Measurements from ENCODE around the gene FAF1. TPM values are rescaled to one million over a fixed set of nuclear protein-coding genes. Genes with fewer than 3 reads are reported as not detected.

Gene FAF1
- total and polyA plus RNA-seq, 2 of the 8 experiments (the other 6 are each of a cell fraction or from before 2014, with no cell fraction given), result 10.8 to 65.9 TPM

- Histone ChIP-seq H3K36me3 (ENCODE audit: control insufficient read depth in 2 of 4, insufficient read depth in 4 of 4, low read length in 3 of 4) (no peaks in the 10 kb centered on the region), H3K27ac (ENCODE audit: low read depth, low read length) (no peak overlapping the region), H3K79me1 (ENCODE audit: low read depth, low read length) (no peaks in the 10 kb centered on the region), H4K5ac (ENCODE audit: insufficient read length, low read depth, low read length) (no peak overlapping the region), H4K8ac (ENCODE audit: extremely low read depth, insufficient read depth, low read length) (no peak overlapping the region), H3K23ac (ENCODE audit: insufficient read length) (no peak overlapping the region), H3K18ac (ENCODE audit: extremely low read depth, low read length) (no peak overlapping the region), H2BK120ac (replicated peaks; ENCODE audit: low read depth, low read length) (no peak overlapping the region), H2BK5ac (ENCODE audit: low read depth, low read length) (no peak overlapping the region), H2AFZ (ENCODE audit: low read length) (no peak overlapping the region), H3K9me3 (ENCODE audit: insufficient read depth in 2 of 2, low read depth in 1 of 2, low read length in 1 of 2) (no peaks in the 10 kb centered on the region), H3K4me1 (replicated peaks in 1 of 4; ENCODE audit: control insufficient read depth in 3 of 4, insufficient read depth in 4 of 4, low read length in 3 of 4) (peaks cover 0 to 5% (median 0%) of the 10 kb centered on the region in 4 experiments; a peak in 1 of 7 replicates), H3K4me3 (ENCODE audit: extremely low read depth in 1 of 4, insufficient read depth in 2 of 4, low read depth in 3 of 4, low read length in 4 of 4) (no peak overlapping the region), H2AK5ac (ENCODE audit: low read depth, low read length) (no peak overlapping the region), H3K23me2 (ENCODE audit: low read depth, low read length) (no peaks in the 10 kb centered on the region), H4K20me1 (replicated peaks in 1 of 2; ENCODE audit: control insufficient read depth in 1 of 2, insufficient read depth in 2 of 2, low read length in 2 of 2) (no peaks in the 10 kb centered on the region), H4K91ac (replicated peaks; ENCODE audit: insufficient read length, low read length) (no peak overlapping the region), H3K4ac (replicated peaks; ENCODE audit: insufficient read length, low read depth, low read length) (no peak overlapping the region), H2BK20ac (ENCODE audit: low read length) (no peak overlapping the region), H3K9ac (replicated peaks in 1 of 4; ENCODE audit: extremely low read depth in 1 of 4, low read depth in 3 of 4, low read length in 3 of 4) (no peak overlapping the region), H3K79me2 (ENCODE audit: control insufficient read depth in 1 of 2, insufficient read depth in 2 of 2, low read length in 2 of 2) (no peaks in the 10 kb centered on the region), H3K56ac (replicated peaks; ENCODE audit: insufficient read length, low read depth, low read length) (no peak overlapping the region), H3K27me3 (replicated peaks in 1 of 4; ENCODE audit: control insufficient read depth in 3 of 4, extremely low read depth in 1 of 4, insufficient read depth in 3 of 4, low read length in 3 of 4) (no peaks in the 10 kb centered on the region), H3K14ac (ENCODE audit: insufficient read length) (no peak overlapping the region), H2BK15ac (ENCODE audit: low read length) (no peak overlapping the region), H3K4me2 (ENCODE audit: insufficient read depth in 1 of 2, low read depth in 2 of 2, low read length in 2 of 2) (no peak overlapping the region), H2BK12ac (ENCODE audit: low read depth, low read length) (no peak overlapping the region)
- POLR2A ChIA-PET (ENCODE audit: partially characterized antibody), result no interaction called here
- no peak for DNase-seq (ENCODE audit: low read depth in 1 of 2, low spot score in 2 of 2)
- CTCF ChIA-PET (ENCODE audit: partially characterized antibody), result interaction anchor here (1.0 kb wide), 2 partner anchors 10 to 36 kb away, joined by 3 read pairs; no protein-coding TSS in a partner anchor
- FAIRE-seq, result no peak
- 93% methylated on average over 3 of the region's 3 CpGs; no CpG with 5 or more reads in 1 of the 2 experiments for WGBS, 2 experiments (ENCODE audit: extremely low coverage in 1 of 2, insufficient coverage in 1 of 2, insufficient read length in 1 of 2, insufficient replicate concordance in 2 of 2, low coverage in 1 of 2, low lambda C conversion rate in 2 of 2, missing lambda C conversion rate in 1 of 2)
- TF ChIP-seq E2F6 (IDR thresholded peaks at IDR 0.05), result no peak
- no peak for TF ChIP-seq ATF2 (IDR thresholded peaks at IDR 0.05; ENCODE audit: low read length)
- TF ChIP-seq NANOG (IDR thresholded peaks at IDR 0.05; ENCODE audit: insufficient read depth, low read depth, low read length, poor library complexity, severe bottlenecking), result no peak
- TF ChIP-seq RFX5 (IDR thresholded peaks at IDR 0.05; ENCODE audit: borderline replicate concordance, low read depth, low read length), result no peak
- TF ChIP-seq TAF7 (optimal IDR thresholded peaks at IDR 0.05; ENCODE audit: borderline replicate concordance, low read depth, low read length), result no peak
- no peak for TF ChIP-seq RNF2 (IDR thresholded peaks at IDR 0.05; ENCODE audit: borderline replicate concordance, low read depth, low read length, missing control alignments, poor library complexity, severe bottlenecking)
- no peak for TF ChIP-seq BCL11A (IDR thresholded peaks at IDR 0.05; ENCODE audit: low read depth in 2 of 2, low read length in 2 of 2)
- TF ChIP-seq KDM5A (IDR thresholded peaks at IDR 0.05; ENCODE audit: low read length), result no peak
- TF ChIP-seq SIRT6 (IDR thresholded peaks at IDR 0.05; ENCODE audit: low read length), result no peak
- TF ChIP-seq FOSL1 (IDR thresholded peaks at IDR 0.05; ENCODE audit: insufficient read depth, low read depth, low read length), result no peak
- TF ChIP-seq TEAD4 (IDR thresholded peaks at IDR 0.05; ENCODE audit: low read depth, low read length), result no peak
Measured at GRCh38 chr1:50656931-50657330, 303.1 kb downstream of the FAF1 start.

All from H1 (cell line).